K562 (cell line): ENCODE measurements around the gene PTGER3. TPM values are rescaled to one million over a fixed set of nuclear protein-coding genes. Genes with fewer than 3 reads are reported as not detected.

Source experiments
- DIDO1 ChIP-seq: fragments of 450-650 bp; IDR thresholded peaks from 2 replicates; pipeline ENCODE4 v1.6.1; 2016; ENCODE audit warnings: low read depth, missing biosample characterization, missing genetic modification characterization
- EGR1 ChIP-seq: fragments of 450-650 bp; conservative IDR thresholded peaks from 2 replicates; pipeline ENCODE4 v1.6.1; 2017; ENCODE audit warnings: mild to moderate bottlenecking
- HINFP ChIP-seq: fragments of 450-650 bp; conservative IDR thresholded peaks from 2 replicates; pipeline ENCODE4 v1.6.1; 2016; ENCODE audit warnings: missing genetic modification characterization, low read depth, mild to moderate bottlenecking, control low read depth, missing compliant biosample characterization
- KDM4B ChIP-seq, 2 experiments: fragments of 450-650 bp in 1 of 2; sonication (generic) in 1 of 2; IDR thresholded peaks; 2 replicates each; pipeline ENCODE4 v1.6.1; 2016 to 2017; ENCODE audit warnings: borderline replicate concordance in 2 of 2, antibody characterized with exemption in 1 of 2, low read depth in 1 of 2, mild to moderate bottlenecking in 1 of 2
- MAFF ChIP-seq: IDR thresholded peaks from 2 replicates; pipeline ENCODE4 v1.6.1; 2012; ENCODE audit warnings: low read length, improper control_type of control experiment
- MAFG ChIP-seq: fragments of 450-650 bp; conservative IDR thresholded peaks from 2 replicates; pipeline ENCODE4 v1.6.1; 2016; ENCODE audit warnings: missing genetic modification characterization, missing compliant biosample characterization
- MAFK ChIP-seq: IDR thresholded peaks from 2 replicates; pipeline ENCODE4 v1.6.1; 2011; ENCODE audit warnings: low read length, improper control_type of control experiment
- PHTF2 ChIP-seq: fragments of 250-450 bp; sonication (Bioruptor Pico); IDR thresholded peaks from 2 replicates; pipeline ENCODE4 v1.5.0; 2021; ENCODE audit warnings: mild to moderate bottlenecking
- SMARCA5 ChIP-seq: fragments of 450-650 bp; IDR thresholded peaks from 2 replicates; pipeline ENCODE4 v1.6.1; 2016
- USF2 ChIP-seq: sonication (generic); formaldehyde crosslinking; IDR thresholded peaks from 2 replicates; pipeline ENCODE4 v1.5.0; 2020; ENCODE audit warnings: missing genetic modification reagents
- VEZF1 ChIP-seq: fragments of 200-800 bp; sonication (Bioruptor generic); IDR thresholded peaks from 2 replicates; pipeline ENCODE4 v1.6.1; 2017; ENCODE audit warnings: missing genetic modification characterization, missing compliant biosample characterization
- ZNF174 ChIP-seq: fragments of 250-450 bp; sonication (Bioruptor Pico); IDR thresholded peaks from 2 replicates; pipeline ENCODE4 v1.4.0; 2020; ENCODE audit warnings: mild to moderate bottlenecking
- ZNF280A ChIP-seq: fragments of 450-650 bp; IDR thresholded peaks from 2 replicates; pipeline ENCODE4 v1.6.1; 2018; ENCODE audit warnings: mild to moderate bottlenecking, low read depth; ENCODE audit not compliant: partially characterized antibody
- ZNF395 ChIP-seq: fragments of 200-800 bp; sonication (Bioruptor generic); IDR thresholded peaks from 2 replicates; pipeline ENCODE4 v1.6.1; 2017; ENCODE audit warnings: missing genetic modification characterization, missing compliant biosample characterization
- polyA plus RNA-seq, 8 experiments: library from polyadenylated mRNA; depleted of rRNA in 4 of 8; stranded (reverse) in 5 of 8; unstranded in 3 of 8; fragments of >200 nt; fragmentation: Nextera tagmentation in 2 of 8; fragmentation: Illumina TruSeq in 1 of 8; extraction: Ambion mirVana in 2 of 8; extraction: Trizol in 1 of 8; gene quantifications; 2 replicates each; pipeline versions ENCODE4 v1.2.1 to v1.2.3, GENCODE V29; 2011 to 2014; ENCODE audit warnings: inconsistent platforms in 1 of 8, missing spikeins in 1 of 8
- total RNA-seq, 7 experiments: library from RNA; depleted of rRNA in 6 of 7; stranded (reverse); fragments of >200 nt in 6 of 7; fragmentation: Illumina TruSeq in 2 of 7; extraction: Trizol in 2 of 7; gene quantifications; 2 replicates each; pipeline versions ENCODE4 v1.2.1 to v1.2.3, GENCODE V29; 2011 to 2021; ENCODE audit warnings: low replicate concordance in 1 of 7

PTGER3 gene
- total and polyA plus RNA-seq, 9 of the 15 experiments (the other 6 are each of a cell fraction or from before 2014, with no cell fraction given), result 3.8 to 28.5 (median 14.2) TPM

GRCh38 chr1:71080230-71080738 is 32.7 kb upstream of the PTGER3 start (continued):
- TF ChIP-seq VEZF1 (CRISPR knock-in tag) (peak; percentile 86), ZNF395 (CRISPR knock-in tag) (no peak), EGR1 (0 out of 2 replicates have a peak, but pooled peaks have one; percentile 10), SMARCA5 (no peak), MAFG (peak; percentile 45; the same call in 1 of the 2 replicates), ZNF280A (no peak), ZNF174 (no peak), USF2 (CRISPR knock-in tag) (peak; percentile 83), DIDO1 (tag) (no peak), PHTF2 (no peak), MAFK (peak; percentile 22; the same call in 1 of the 2 replicates), HINFP (tag) (no peak), KDM4B (IDR thresholded peaks at IDR 0.05; ENCODE audit: borderline replicate concordance in 2 of 2, low read depth in 1 of 2) (no peak), MAFF (peak; percentile 25)
